Fibroblast of upper back skin (primary cell): ENCODE measurements around the gene PTPN18.
"Not testable (repeated sequence)": the region's sequence is repeated elsewhere in the genome, so short reads cannot be mapped to it uniquely, and the experiment has no call there.

Experiments used
- DNase-seq: peaks from one replicate; pipeline ENCODE4 v3.0.0-alpha.2; 2013

The PTPN18 gene

GRCh38 chr2:130355578-130356431, at the start of gene PTPN18:
Gene PTPN18 (plus strand): TSS chr2:130356056. CDS start chr2:130356108, 52 bp downstream.
- DNase-seq = peak; percentile 81

- DNase-seq = no peak
These were observed 48.0 kb upstream of the PTPN18 start for GRCh38 chr2:130307850-130308249.

GRCh38 chr2:130310881-130311280, 45.0 kb upstream of the PTPN18 start:
- no peak for DNase-seq

- DNase-seq = no peak
These were observed 42.0 kb upstream of the PTPN18 start for GRCh38 chr2:130313812-130314334.

- DNase-seq = no peak
These were observed 41.5 kb upstream of the PTPN18 start for GRCh38 chr2:130314377-130314776.

GRCh38 chr2:130316596-130316995, 39.3 kb upstream of the PTPN18 start:
- DNase-seq = no peak

GRCh38 chr2:130318906-130319305, 37.0 kb upstream of the PTPN18 start:
- DNase-seq = no peak

GRCh38 chr2:130319536-130319935, 36.3 kb upstream of the PTPN18 start:
- DNase-seq = no peak

GRCh38 chr2:130327703-130328527, 27.9 kb upstream of the PTPN18 start:
- DNase-seq = peak; percentile 82

- DNase-seq = no peak
These were observed 27.1 kb upstream of the PTPN18 start for GRCh38 chr2:130328710-130329109.

- DNase-seq = peak; percentile 80
These were observed 23.4 kb upstream of the PTPN18 start for GRCh38 chr2:130332271-130333073.

- DNase-seq = not testable (repeated sequence)
These were observed 22.6 kb upstream of the PTPN18 start for GRCh38 chr2:130333253-130333652.

- no peak for DNase-seq
These were observed 21.8 kb upstream of the PTPN18 start for GRCh38 chr2:130334026-130334425.

- DNase-seq = no peak
These were observed 20.6 kb upstream of the PTPN18 start for GRCh38 chr2:130335226-130335625.

- no peak for DNase-seq
These were observed 19.5 kb upstream of the PTPN18 start for GRCh38 chr2:130336150-130336876.

GRCh38 chr2:130336877-130337734, 18.8 kb upstream of the PTPN18 start:
- DNase-seq = peak; percentile 79

- peak; percentile 40 for DNase-seq
These were observed 18.0 kb upstream of the PTPN18 start for GRCh38 chr2:130337735-130338325.

GRCh38 chr2:130338793-130339345, 17.0 kb upstream of the PTPN18 start:
- no peak for DNase-seq

- DNase-seq = no peak
These were observed 15.7 kb upstream of the PTPN18 start for GRCh38 chr2:130339885-130340745.
